B cell (primary cell): Measurements from ENCODE around the gene MEGF11. TPM values are rescaled to one million over a fixed set of nuclear protein-coding genes. Genes with fewer than 3 reads are reported as not detected.

Source experiments
- ATAC-seq: fragments of 200-7000 bp; cut with Tn5 transposase; one replicate; pipeline ENCODE4 v1.10.0; 2021; ENCODE audit warnings: low read depth, mild to moderate bottlenecking, moderate number of reproducible peaks, moderate library complexity
- CTCF ChIA-PET: fragments of 350-600 bp; sonication (Branson Sonifier 250); formaldehyde crosslinking; loops from one replicate; lab custom pipeline; 2021; ENCODE audit warnings: antibody characterized with exemption, inconsistent platforms; lab: Charles Lee
- POLR2A ChIA-PET: fragments of 350-600 bp; sonication (Branson Sonifier 250); formaldehyde crosslinking; loops from one replicate; lab custom pipeline; 2021; ENCODE audit warnings: antibody characterized with exemption; lab: Charles Lee
- DNase-seq: peaks from one replicate; pipeline ENCODE4 v3.0.0; 2013
- H2AFZ ChIP-seq: 2 replicates; pipeline ENCODE4 v1.6.1; 2012; ENCODE audit warnings: mild to moderate bottlenecking, low read depth, low read length; ENCODE audit not compliant: insufficient read depth, poor library complexity, severe bottlenecking
- H3K27ac ChIP-seq, 2 donors: 1 replicate in 1 of 2; 2 replicates in 1 of 2; pipeline ENCODE4 v1.5.1; 2012 to 2013; ENCODE audit warnings: low read length in 2 of 2, mild to moderate bottlenecking in 2 of 2, moderate library complexity in 1 of 2
- H3K27me3 ChIP-seq, 4 experiments: fragments of 200-600 bp in 1 of 4; sonication (generic) in 1 of 4; replicated peaks in 1 of 4; 1 replicate in 2 of 4; 2 replicates in 2 of 4; pipeline versions ENCODE4 v1.6.1 to v1.7.0; 2013 to 2016; ENCODE audit warnings: low read length in 3 of 4, mild to moderate bottlenecking in 2 of 4, mixed read lengths in 1 of 4, moderate library complexity in 1 of 4; ENCODE audit not compliant: insufficient read depth in 4 of 4, control insufficient read depth in 3 of 4; ENCODE audit errors: control extremely low read depth in 1 of 4
- H3K36me3 ChIP-seq, 2 experiments: replicated peaks in 1 of 2; 1 replicate in 1 of 2; 2 replicates in 1 of 2; pipeline versions ENCODE4 v1.6.1 to v1.7.1; 2013; ENCODE audit warnings: low read length in 1 of 2; ENCODE audit not compliant: insufficient read depth in 2 of 2, control insufficient read depth in 1 of 2; ENCODE audit errors: control extremely low read depth in 1 of 2, extremely low read depth in 1 of 2
- H3K4me1 ChIP-seq, 2 donors: fragments of 200-600 bp in 1 of 2; sonication (generic) in 1 of 2; 1 replicate in 1 of 2; 2 replicates in 1 of 2; pipeline versions ENCODE4 v1.5.1 to v1.6.1; 2013 to 2017; ENCODE audit warnings: low read length in 2 of 2; ENCODE audit not compliant: control insufficient read depth in 2 of 2, insufficient read depth in 2 of 2
- H3K4me2 ChIP-seq: replicated peaks from 2 replicates; pipeline ENCODE3; 2012; ENCODE audit warnings: mild to moderate bottlenecking, low read depth, low read length; ENCODE audit not compliant: poor library complexity, severe bottlenecking
- H3K4me3 ChIP-seq, 5 experiments: fragments of 200-600 bp in 1 of 5; sonication (generic) in 1 of 5; 1 replicate in 3 of 5; 2 replicates in 2 of 5; pipeline versions ENCODE4 v1.5.1 to v1.7.0; 2011 to 2016; ENCODE audit warnings: low read length in 4 of 5, mild to moderate bottlenecking in 4 of 5, low read depth in 2 of 5, control low read depth in 1 of 5, moderate library complexity in 1 of 5; ENCODE audit not compliant: insufficient read depth in 1 of 5; ENCODE audit errors: control extremely low read depth in 1 of 5, extremely low read depth in 1 of 5
- H3K79me2 ChIP-seq: fragments of 200-600 bp; sonication (generic); one replicate; pipeline ENCODE4 v1.6.0; 2016; ENCODE audit warnings: low read length; ENCODE audit not compliant: control insufficient read depth, insufficient read depth
- H3K9ac ChIP-seq: fragments of 200-600 bp; sonication (generic); 2 replicates; pipeline ENCODE4 v1.6.1; 2017; ENCODE audit warnings: mild to moderate bottlenecking, low read length, moderate library complexity
- H3K9me3 ChIP-seq, 3 donors: one replicate each; pipeline versions ENCODE4 v1.6.1 to v1.7.1; 2013; ENCODE audit warnings: low read length in 2 of 3; ENCODE audit not compliant: control insufficient read depth in 2 of 3, insufficient read depth in 1 of 3; ENCODE audit errors: control extremely low read depth in 1 of 3
- H4K20me1 ChIP-seq: 2 replicates; pipeline ENCODE4 v1.6.0; 2012; ENCODE audit warnings: mild to moderate bottlenecking, low read length; ENCODE audit not compliant: insufficient read depth, control insufficient read depth, poor library complexity, severe bottlenecking
- H3K27ac Mint-ChIP-seq: one replicate; pipeline ENCODE4 v1.8.0; 2021; ENCODE audit warnings: mixed read lengths
- H3K27me3 Mint-ChIP-seq: one replicate; pipeline ENCODE4 v1.8.0; 2021; ENCODE audit warnings: mixed read lengths
- H3K4me1 Mint-ChIP-seq: one replicate; pipeline ENCODE4 v1.8.0; 2021; ENCODE audit warnings: mixed read lengths
- H3K4me3 Mint-ChIP-seq: one replicate; pipeline ENCODE4 v1.8.0; 2021; ENCODE audit warnings: mixed read lengths
- H3K9me3 Mint-ChIP-seq: one replicate; pipeline ENCODE4 v1.8.0; 2022; ENCODE audit warnings: mixed read lengths; ENCODE audit not compliant: insufficient read depth
- EZH2 ChIP-seq: IDR thresholded peaks from 2 replicates; pipeline ENCODE4 v1.6.1; 2012; ENCODE audit warnings: borderline replicate concordance, low read depth, mild to moderate bottlenecking, moderate library complexity, low read length; ENCODE audit not compliant: insufficient read depth, poor library complexity, severe bottlenecking
- WGBS: methylation state at CpG from one replicate; pipeline ENCODE4 v1.1.5; 2013; ENCODE audit warnings: missing lambda C conversion rate; ENCODE audit not compliant: insufficient coverage; 5-methylcytosine and 5-hydroxymethylcytosine counted together
- intact Hi-C: fragments of 100-400 bp; cut with micrococcal nuclease; formaldehyde crosslinking; loops from one replicate; pipeline ENCODE4 v1.10.0; 2022
- polyA plus RNA-seq: library from polyadenylated mRNA; depleted of rRNA; stranded (reverse); fragments of >200 nt; gene quantifications from 2 replicates; pipeline ENCODE4 v1.2.3, GENCODE V29; 2012
- total RNA-seq, 2 donors: library from RNA; stranded (reverse); fragments of 120-200 nt in 1 of 2; gene quantifications; 1 replicate in 1 of 2; 2 replicates in 1 of 2; pipeline versions ENCODE4 v1.2.3 to v1.2.4, GENCODE V29; 2013 to 2022
- TF ChIP-seq, protein P1 (sequence below): fragments of 200-600 bp; IDR thresholded peaks from one replicate; pipeline ENCODE4 v1.8.0; 2022; ENCODE audit warnings: antibody characterized with exemption, mild to moderate bottlenecking

MEGF11 gene
- total and polyA plus RNA-seq, 2 donors (not counting 1 experiment from before 2014, with no cell fraction given) = 0.04 to 0.34 TPM

DNA sequence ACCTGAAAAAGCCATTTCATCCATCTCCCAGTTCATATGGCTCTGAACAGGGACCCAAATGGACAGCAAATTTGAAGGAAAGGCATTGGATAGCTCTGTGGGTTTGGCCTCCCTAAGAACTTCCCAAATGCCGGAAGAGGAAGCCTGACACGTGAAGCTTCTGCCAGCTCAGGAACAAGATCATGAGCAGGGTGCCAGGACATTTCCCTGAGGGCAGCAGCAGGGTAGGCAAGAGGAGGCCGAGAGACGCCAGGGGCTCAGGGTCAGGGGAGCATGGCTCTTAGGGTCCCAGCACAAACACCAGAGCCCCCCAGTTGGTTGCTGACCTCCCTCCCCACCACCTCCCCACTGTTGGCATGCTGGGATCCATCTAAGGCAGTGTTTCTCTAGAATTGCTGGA lies 187.5 kb downstream of the MEGF11 start:
- H3K27ac Mint-ChIP-seq = no peak overlapping the region
- WGBS = 78% methylated on average over 3 of the region's 4 CpGs
- H4K20me1 ChIP-seq = no peaks in the 10 kb centered on the region
- no peak overlapping the region for H3K4me3 Mint-ChIP-seq
- no peak overlapping the region for H2AFZ ChIP-seq
- ATAC-seq (no peak), DNase-seq (no peak)
- H3K27ac ChIP-seq = no peak overlapping the region
- H3K4me2 ChIP-seq = no peak overlapping the region
- peaks cover 5% of the 10 kb centered on the region for H3K27me3 Mint-ChIP-seq
- POLR2A ChIA-PET = no interaction called here
- TF ChIP-seq, protein P1, sequence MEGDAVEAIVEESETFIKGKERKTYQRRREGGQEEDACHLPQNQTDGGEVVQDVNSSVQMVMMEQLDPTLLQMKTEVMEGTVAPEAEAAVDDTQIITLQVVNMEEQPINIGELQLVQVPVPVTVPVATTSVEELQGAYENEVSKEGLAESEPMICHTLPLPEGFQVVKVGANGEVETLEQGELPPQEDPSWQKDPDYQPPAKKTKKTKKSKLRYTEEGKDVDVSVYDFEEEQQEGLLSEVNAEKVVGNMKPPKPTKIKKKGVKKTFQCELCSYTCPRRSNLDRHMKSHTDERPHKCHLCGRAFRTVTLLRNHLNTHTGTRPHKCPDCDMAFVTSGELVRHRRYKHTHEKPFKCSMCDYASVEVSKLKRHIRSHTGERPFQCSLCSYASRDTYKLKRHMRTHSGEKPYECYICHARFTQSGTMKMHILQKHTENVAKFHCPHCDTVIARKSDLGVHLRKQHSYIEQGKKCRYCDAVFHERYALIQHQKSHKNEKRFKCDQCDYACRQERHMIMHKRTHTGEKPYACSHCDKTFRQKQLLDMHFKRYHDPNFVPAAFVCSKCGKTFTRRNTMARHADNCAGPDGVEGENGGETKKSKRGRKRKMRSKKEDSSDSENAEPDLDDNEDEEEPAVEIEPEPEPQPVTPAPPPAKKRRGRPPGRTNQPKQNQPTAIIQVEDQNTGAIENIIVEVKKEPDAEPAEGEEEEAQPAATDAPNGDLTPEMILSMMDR = no peak
- TF ChIP-seq EZH2 = no peak
- CTCF ChIA-PET = no interaction called here
- intact Hi-C loops = no loop called here
- no peaks in the 10 kb centered on the region for H3K36me3 ChIP-seq
- no peaks in the 10 kb centered on the region for H3K4me1 Mint-ChIP-seq
- no peaks in the 10 kb centered on the region for H3K27me3 ChIP-seq
- no peak overlapping the region for H3K4me3 ChIP-seq
- no peak overlapping the region for H3K9ac ChIP-seq
- peaks cover 0 to 8% (median 0%) of the 10 kb centered on the region in 3 donors for H3K9me3 ChIP-seq
- H3K9me3 Mint-ChIP-seq = no peaks in the 10 kb centered on the region
- H3K79me2 ChIP-seq = no peaks in the 10 kb centered on the region
- H3K4me1 ChIP-seq = no peaks in the 10 kb centered on the region

DNA sequence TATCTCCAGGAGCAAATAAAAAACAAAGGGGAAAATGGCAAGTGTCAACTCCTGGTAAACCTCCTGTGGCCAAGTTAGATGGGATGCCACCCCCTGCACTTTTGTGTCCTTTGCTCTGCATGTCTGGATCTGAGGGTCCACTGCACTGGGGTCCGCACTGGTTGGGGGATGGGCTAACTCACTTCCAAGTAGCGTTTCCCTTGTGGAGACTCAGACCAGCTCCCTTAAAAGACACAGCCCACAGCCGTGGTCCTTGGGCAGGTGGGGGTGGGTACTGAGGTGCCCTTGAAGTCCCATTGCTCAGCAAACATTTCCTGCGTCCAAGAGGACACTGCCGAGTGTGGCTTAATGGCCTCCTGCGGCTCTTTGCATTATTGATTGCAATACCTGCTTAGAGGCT lies 188.2 kb downstream of the MEGF11 start:
- Histone ChIP-seq H2AFZ (no peak overlapping the region), H3K9ac (no peak overlapping the region), H3K79me2 (no peaks in the 10 kb centered on the region), H3K27me3 (no peaks in the 10 kb centered on the region), H3K27ac (no peak overlapping the region), H3K4me2 (no peak overlapping the region), H3K4me1 (no peaks in the 10 kb centered on the region), H3K36me3 (no peaks in the 10 kb centered on the region), H3K4me3 (no peak overlapping the region), H3K9me3 (peaks cover 0 to 12% (median 0%) of the 10 kb centered on the region in 3 donors), H4K20me1 (no peaks in the 10 kb centered on the region)
- DNase-seq (no peak), ATAC-seq (no peak)
- CTCF ChIA-PET = no interaction called here
- intact Hi-C loops = no loop called here
- Mint-ChIP-seq H3K27me3 (peaks cover 11% of the 10 kb centered on the region), H3K27ac (no peak overlapping the region), H3K4me1 (no peaks in the 10 kb centered on the region), H3K9me3 (no peaks in the 10 kb centered on the region), H3K4me3 (no peak overlapping the region)
- POLR2A ChIA-PET = no interaction called here
- WGBS = 63% methylated on average over 2 of the region's 6 CpGs
- TF ChIP-seq, protein P1 = no peak
- TF ChIP-seq EZH2 = no peak
